ENCODE measurements around the gene CRTC3. TPM values are rescaled to one million over a fixed set of nuclear protein-coding genes. Genes with fewer than 3 reads are reported as not detected.

CRTC3 gene
- total RNA-seq, 1 experiment from 2014 or later: 45.0 TPM

DNA sequence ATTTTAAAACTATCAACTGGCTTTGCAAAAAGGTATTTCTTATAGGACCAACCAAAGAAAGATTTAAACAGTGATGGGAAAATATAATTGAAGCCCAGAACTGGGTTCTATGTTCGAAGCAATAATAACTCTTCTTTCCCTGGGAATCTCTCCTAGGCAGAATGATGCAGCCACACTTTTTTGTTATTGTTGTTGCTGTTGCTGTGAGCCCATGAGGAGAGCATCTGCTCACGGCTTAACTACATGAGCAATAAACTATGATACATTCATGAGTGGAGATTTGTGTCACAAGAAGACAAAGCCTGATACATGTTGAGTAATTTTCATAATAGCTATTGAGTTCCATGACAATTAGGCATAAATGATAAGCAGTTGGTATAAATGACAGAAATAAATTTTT, 80.5 kb downstream of the CRTC3 start:
- CTCF ChIA-PET: no interaction called here
- H3K27me3 ChIP-seq (ENCODE audit: control insufficient read depth, insufficient read depth, low read length): no peaks in the 10 kb centered on the region
- no peak for DNase-seq (ENCODE audit: low read depth, low spot score)
- H3K4me3 ChIP-seq (ENCODE audit: low read depth in 2 of 2, low read length in 2 of 2): no peak overlapping the region
- no peaks in the 10 kb centered on the region for H3K4me1 ChIP-seq (ENCODE audit: control insufficient read depth, insufficient read depth, low read length)
- 0 out of 2 replicates have a peak, but pooled peaks cover 5% of the 10 kb centered on the region for H3K36me3 ChIP-seq (ENCODE audit: control insufficient read depth, insufficient read depth, low read length)
- BruUV-seq (replicated peaks): no TSS peak
- TF ChIP-seq TCF7L2 (IDR thresholded peaks at IDR 0.05; ENCODE audit: low read depth, low read length) (no peak), POLR2AphosphoS5 (IDR thresholded peaks at IDR 0.05; ENCODE audit: low read depth, low read length) (no peak), SIN3A (IDR thresholded peaks at IDR 0.05; ENCODE audit: borderline replicate concordance, insufficient read depth, low read depth, low read length) (no peak)
- TF ChIP-seq, protein P1, sequence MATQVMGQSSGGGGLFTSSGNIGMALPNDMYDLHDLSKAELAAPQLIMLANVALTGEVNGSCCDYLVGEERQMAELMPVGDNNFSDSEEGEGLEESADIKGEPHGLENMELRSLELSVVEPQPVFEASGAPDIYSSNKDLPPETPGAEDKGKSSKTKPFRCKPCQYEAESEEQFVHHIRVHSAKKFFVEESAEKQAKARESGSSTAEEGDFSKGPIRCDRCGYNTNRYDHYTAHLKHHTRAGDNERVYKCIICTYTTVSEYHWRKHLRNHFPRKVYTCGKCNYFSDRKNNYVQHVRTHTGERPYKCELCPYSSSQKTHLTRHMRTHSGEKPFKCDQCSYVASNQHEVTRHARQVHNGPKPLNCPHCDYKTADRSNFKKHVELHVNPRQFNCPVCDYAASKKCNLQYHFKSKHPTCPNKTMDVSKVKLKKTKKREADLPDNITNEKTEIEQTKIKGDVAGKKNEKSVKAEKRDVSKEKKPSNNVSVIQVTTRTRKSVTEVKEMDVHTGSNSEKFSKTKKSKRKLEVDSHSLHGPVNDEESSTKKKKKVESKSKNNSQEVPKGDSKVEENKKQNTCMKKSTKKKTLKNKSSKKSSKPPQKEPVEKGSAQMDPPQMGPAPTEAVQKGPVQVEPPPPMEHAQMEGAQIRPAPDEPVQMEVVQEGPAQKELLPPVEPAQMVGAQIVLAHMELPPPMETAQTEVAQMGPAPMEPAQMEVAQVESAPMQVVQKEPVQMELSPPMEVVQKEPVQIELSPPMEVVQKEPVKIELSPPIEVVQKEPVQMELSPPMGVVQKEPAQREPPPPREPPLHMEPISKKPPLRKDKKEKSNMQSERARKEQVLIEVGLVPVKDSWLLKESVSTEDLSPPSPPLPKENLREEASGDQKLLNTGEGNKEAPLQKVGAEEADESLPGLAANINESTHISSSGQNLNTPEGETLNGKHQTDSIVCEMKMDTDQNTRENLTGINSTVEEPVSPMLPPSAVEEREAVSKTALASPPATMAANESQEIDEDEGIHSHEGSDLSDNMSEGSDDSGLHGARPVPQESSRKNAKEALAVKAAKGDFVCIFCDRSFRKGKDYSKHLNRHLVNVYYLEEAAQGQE (IDR thresholded peaks at IDR 0.05; ENCODE audit: insufficient read depth in 1 of 2, low read depth in 2 of 2, low read length in 1 of 2): no peak
- TF ChIP-seq, protein P2, sequence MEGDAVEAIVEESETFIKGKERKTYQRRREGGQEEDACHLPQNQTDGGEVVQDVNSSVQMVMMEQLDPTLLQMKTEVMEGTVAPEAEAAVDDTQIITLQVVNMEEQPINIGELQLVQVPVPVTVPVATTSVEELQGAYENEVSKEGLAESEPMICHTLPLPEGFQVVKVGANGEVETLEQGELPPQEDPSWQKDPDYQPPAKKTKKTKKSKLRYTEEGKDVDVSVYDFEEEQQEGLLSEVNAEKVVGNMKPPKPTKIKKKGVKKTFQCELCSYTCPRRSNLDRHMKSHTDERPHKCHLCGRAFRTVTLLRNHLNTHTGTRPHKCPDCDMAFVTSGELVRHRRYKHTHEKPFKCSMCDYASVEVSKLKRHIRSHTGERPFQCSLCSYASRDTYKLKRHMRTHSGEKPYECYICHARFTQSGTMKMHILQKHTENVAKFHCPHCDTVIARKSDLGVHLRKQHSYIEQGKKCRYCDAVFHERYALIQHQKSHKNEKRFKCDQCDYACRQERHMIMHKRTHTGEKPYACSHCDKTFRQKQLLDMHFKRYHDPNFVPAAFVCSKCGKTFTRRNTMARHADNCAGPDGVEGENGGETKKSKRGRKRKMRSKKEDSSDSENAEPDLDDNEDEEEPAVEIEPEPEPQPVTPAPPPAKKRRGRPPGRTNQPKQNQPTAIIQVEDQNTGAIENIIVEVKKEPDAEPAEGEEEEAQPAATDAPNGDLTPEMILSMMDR (IDR thresholded peaks at IDR 0.05): no peak
- H3K9me3 ChIP-seq (ENCODE audit: control insufficient read depth, insufficient read depth, low read depth, low read length): no peaks in the 10 kb centered on the region
- POLR2A ChIA-PET: no interaction called here
- intact Hi-C loops (cut with micrococcal nuclease; ENCODE audit: unreplicated experiment): no loop called here
- ATAC-seq: no peak
- no peak overlapping the region for H3K27ac ChIP-seq (ENCODE audit: low read length)
- in situ Hi-C loops (cut with HindIII; ENCODE audit: low pct_unique_long_range_greater_than_20kb, low sequenced_read_pairs): no loop called here

DNA sequence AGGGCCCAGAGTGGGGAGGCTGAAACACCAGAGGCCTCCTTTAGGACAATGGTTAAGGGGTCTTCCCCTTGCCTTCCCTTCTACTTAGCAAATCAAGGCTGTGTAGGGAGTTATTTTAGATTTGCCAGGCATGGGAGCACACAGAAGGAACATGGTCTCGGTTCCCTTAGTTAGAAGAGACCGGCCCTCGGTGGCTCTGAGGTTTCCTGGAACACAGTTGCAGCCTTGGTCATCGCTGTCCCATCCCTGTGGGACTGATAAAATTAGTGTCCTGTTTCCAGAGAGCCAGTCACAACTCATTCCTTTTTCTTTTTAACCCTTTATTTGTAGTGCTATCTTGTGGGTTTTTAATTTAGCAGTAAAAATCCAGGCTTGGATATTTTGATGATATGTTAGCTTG, 81.4 kb downstream of the CRTC3 start:
- H3K27me3 ChIP-seq (ENCODE audit: control insufficient read depth, insufficient read depth, low read length): no peaks in the 10 kb centered on the region
- CTCF ChIA-PET: no interaction called here
- in situ Hi-C loops (cut with HindIII; ENCODE audit: low pct_unique_long_range_greater_than_20kb, low sequenced_read_pairs) (no loop called here), intact Hi-C loops (cut with micrococcal nuclease; ENCODE audit: unreplicated experiment) (no loop called here)
- TF ChIP-seq SIN3A (IDR thresholded peaks at IDR 0.05; ENCODE audit: borderline replicate concordance, insufficient read depth, low read depth, low read length) (no peak), POLR2AphosphoS5 (IDR thresholded peaks at IDR 0.05; ENCODE audit: low read depth, low read length) (no peak), TCF7L2 (IDR thresholded peaks at IDR 0.05; ENCODE audit: low read depth, low read length) (no peak)
- no peak for DNase-seq (ENCODE audit: low read depth, low spot score)
- POLR2A ChIA-PET: no interaction called here
- no TSS peak for BruUV-seq (replicated peaks)
- H3K9me3 ChIP-seq (ENCODE audit: control insufficient read depth, insufficient read depth, low read depth, low read length): no peaks in the 10 kb centered on the region
- no peak for ATAC-seq
- H3K4me1 ChIP-seq (ENCODE audit: control insufficient read depth, insufficient read depth, low read length): no peaks in the 10 kb centered on the region
- H3K4me3 ChIP-seq (ENCODE audit: low read depth in 2 of 2, low read length in 2 of 2): no peak overlapping the region
- no peak overlapping the region for H3K27ac ChIP-seq (ENCODE audit: low read length)
- H3K36me3 ChIP-seq (ENCODE audit: control insufficient read depth, insufficient read depth, low read length): 0 out of 2 replicates have a peak, but pooled peaks cover 5% of the 10 kb centered on the region

DNA sequence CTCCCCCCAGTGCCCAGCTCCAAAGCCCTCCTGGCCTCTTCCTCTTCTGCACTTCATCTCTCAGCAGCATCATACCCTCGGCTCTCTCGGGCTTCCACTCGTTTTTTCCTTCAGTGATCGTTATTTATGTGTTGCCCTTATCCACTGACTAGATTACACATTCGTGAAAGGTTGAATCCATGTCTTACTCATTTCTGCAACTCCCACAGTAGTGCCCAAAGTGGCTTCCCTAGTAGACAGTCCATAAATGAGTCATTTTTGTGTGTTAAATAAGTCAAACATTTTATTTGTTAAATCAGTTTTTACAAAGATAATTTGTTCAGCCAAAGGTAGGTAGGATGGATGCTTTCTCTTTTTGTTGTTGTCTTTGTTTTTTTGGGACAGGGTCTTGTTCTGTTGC, 87.4 kb downstream of the CRTC3 start:
- intact Hi-C loops (cut with micrococcal nuclease; ENCODE audit: unreplicated experiment): no loop called here
- 0 out of 2 replicates have a peak, but pooled peaks cover 3% of the 10 kb centered on the region for H3K36me3 ChIP-seq (ENCODE audit: control insufficient read depth, insufficient read depth, low read length)
- CTCF ChIA-PET: no interaction called here

More for the DNA sequence above, 87.4 kb downstream of the CRTC3 start:
- POLR2A ChIA-PET: no interaction called here
- ATAC-seq: no peak
- Histone ChIP-seq H3K27me3 (ENCODE audit: control insufficient read depth, insufficient read depth, low read length) (no peaks in the 10 kb centered on the region), H3K4me3 (ENCODE audit: low read depth in 2 of 2, low read length in 2 of 2) (no peak overlapping the region), H3K27ac (ENCODE audit: low read length) (no peak overlapping the region), H3K4me1 (ENCODE audit: control insufficient read depth, insufficient read depth, low read length) (no peaks in the 10 kb centered on the region), H3K9me3 (ENCODE audit: control insufficient read depth, insufficient read depth, low read depth, low read length) (no peaks in the 10 kb centered on the region)
- in situ Hi-C loops (cut with HindIII; ENCODE audit: low pct_unique_long_range_greater_than_20kb, low sequenced_read_pairs): no loop called here
- DNase-seq (ENCODE audit: low read depth, low spot score): no peak
- TF ChIP-seq TCF7L2 (IDR thresholded peaks at IDR 0.05; ENCODE audit: low read depth, low read length): no peak
- TF ChIP-seq, protein P1 (IDR thresholded peaks at IDR 0.05; ENCODE audit: insufficient read depth in 1 of 2, low read depth in 2 of 2, low read length in 1 of 2): no peak
- no peak for TF ChIP-seq POLR2AphosphoS5 (IDR thresholded peaks at IDR 0.05; ENCODE audit: low read depth, low read length)
- no peak for TF ChIP-seq SIN3A (IDR thresholded peaks at IDR 0.05; ENCODE audit: borderline replicate concordance, insufficient read depth, low read depth, low read length)
- no TSS peak for BruUV-seq (replicated peaks)

Measured in Panc1 (cell line).